ENCODE data around the gene CD247. TPM values are rescaled to one million over a fixed set of nuclear protein-coding genes. Genes with fewer than 3 reads are reported as not detected.

The CD247 gene
- polyA plus RNA-seq, 1 of the 3 experiments (the other 2 are of a cell fraction) = 0.08 TPM

DNA sequence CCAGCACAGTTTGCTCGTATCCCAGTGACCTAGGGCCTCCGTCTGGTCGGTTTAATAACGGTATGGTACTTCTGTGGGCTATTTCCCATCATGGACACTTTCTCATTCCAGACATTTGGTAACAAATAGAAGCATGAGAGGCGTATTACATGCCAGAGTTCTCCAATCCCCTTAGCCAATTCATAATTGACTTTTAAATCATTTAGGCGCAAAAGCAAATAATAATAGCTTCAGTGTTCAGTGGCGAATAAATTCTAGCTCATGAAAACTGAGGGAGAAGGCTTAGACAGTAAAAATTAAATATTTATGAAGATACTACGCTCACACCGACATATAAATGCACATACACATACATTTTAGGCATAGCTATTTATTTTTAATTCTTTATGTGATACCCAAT is 50.6 kb downstream of the CD247 start:
- Histone ChIP-seq H3K27me3 (ENCODE audit: insufficient read depth) (peaks cover 4% of the 10 kb centered on the region; the same call in 1 of the 2 replicates), H4K20me1 (ENCODE audit: insufficient read depth) (no peaks in the 10 kb centered on the region), H3K27ac (ENCODE audit: low read depth in 2 of 2, low read length in 1 of 2) (no peak overlapping the region), H3K9me2 (no peaks in the 10 kb centered on the region), H2AFZ (ENCODE audit: low read depth) (no peak overlapping the region), H3K79me2 (ENCODE audit: insufficient read depth) (no peaks in the 10 kb centered on the region), H3F3A (replicated peaks; ENCODE audit: insufficient read depth) (no peaks in the 10 kb centered on the region), H3K9me3 (no peaks in the 10 kb centered on the region), H3K9ac (no peak overlapping the region), H3K4me3 (ENCODE audit: low read depth in 2 of 2, low read length in 1 of 2) (no peak overlapping the region), H3K4me2 (no peak overlapping the region), H3K4me1 (ENCODE audit: control insufficient read depth in 1 of 2, insufficient read depth in 2 of 2, low read depth in 1 of 2, low read length in 1 of 2) (no peaks in the 10 kb centered on the region; a peak in 1 of 4 replicates), H3K36me3 (replicated peaks in 1 of 2; ENCODE audit: control insufficient read depth in 1 of 2, insufficient read depth in 2 of 2, low read length in 1 of 2) (no peaks in the 10 kb centered on the region)
- TF ChIP-seq ELF1 (IDR thresholded peaks at IDR 0.05) = no peak
- no peak for TF ChIP-seq RFX5 (IDR thresholded peaks at IDR 0.05; ENCODE audit: low read length)
- TF ChIP-seq, protein P1, sequence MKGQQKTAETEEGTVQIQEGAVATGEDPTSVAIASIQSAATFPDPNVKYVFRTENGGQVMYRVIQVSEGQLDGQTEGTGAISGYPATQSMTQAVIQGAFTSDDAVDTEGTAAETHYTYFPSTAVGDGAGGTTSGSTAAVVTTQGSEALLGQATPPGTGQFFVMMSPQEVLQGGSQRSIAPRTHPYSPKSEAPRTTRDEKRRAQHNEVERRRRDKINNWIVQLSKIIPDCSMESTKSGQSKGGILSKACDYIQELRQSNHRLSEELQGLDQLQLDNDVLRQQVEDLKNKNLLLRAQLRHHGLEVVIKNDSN (IDR thresholded peaks at IDR 0.05; ENCODE audit: borderline replicate concordance, low read depth) = no peak
- TF ChIP-seq RAD21 (IDR thresholded peaks at IDR 0.05; ENCODE audit: low read length) = no peak
- TF ChIP-seq NFIC (IDR thresholded peaks at IDR 0.05; ENCODE audit: borderline replicate concordance) = no peak
- TF ChIP-seq FOXM1 (IDR thresholded peaks at IDR 0.05; ENCODE audit: low read depth) = no peak
- TF ChIP-seq TAF1 (IDR thresholded peaks at IDR 0.05; ENCODE audit: borderline replicate concordance, low read depth, low read length) = no peak
- TF ChIP-seq CTCF (IDR thresholded peaks at IDR 0.05) = no peak
- no peak for TF ChIP-seq GATA2 (CRISPR knock-in tag; IDR thresholded peaks at IDR 0.05)
- no peak for TF ChIP-seq FOXJ3 (CRISPR knock-in tag; IDR thresholded peaks at IDR 0.05)
- TF ChIP-seq TEAD4 (IDR thresholded peaks at IDR 0.05; ENCODE audit: borderline replicate concordance, insufficient read depth) = no peak
- TF ChIP-seq RXRA (IDR thresholded peaks at IDR 0.05; ENCODE audit: borderline replicate concordance, low read depth) = no peak
- no peak for TF ChIP-seq USF2 (IDR thresholded peaks at IDR 0.05; ENCODE audit: borderline replicate concordance, low read depth, low read length)
- TF ChIP-seq PBX3 (IDR thresholded peaks at IDR 0.05) = no peak
- ChIA-PET CTCF (interaction anchor here (1.2 to 1.6 kb wide), 2 partner anchors 73 to 557 kb away, joined by 4 to 6 read pairs; no protein-coding TSS in a partner anchor), POLR2A (no interaction called here)
- WGBS (ENCODE audit: low lambda C conversion rate) = 65% methylated on average over 9 of the region's 9 CpGs
- DNase-seq = no peak

Data from SK-N-SH (cell line).